GM19452 (cell line): ENCODE results near the gene TADA1.
A peak's percentile ranks its signal among the peaks of the same experiment; 100 is the strongest.
"Not testable (repeated sequence)": the region's sequence is repeated elsewhere in the genome, so short reads cannot be mapped to it uniquely, and the experiment has no call there.

ENCODE experiments used
- ATAC-seq: cut with Tn5 transposase; IDR thresholded peaks from one replicate; pipeline ENCODE4 v1.9.1; 2021; ENCODE audit not compliant: unreplicated experiment

The TADA1 gene

GRCh38 chr1:166895766-166896165 is 19.7 kb upstream of the TADA1 start:
- no peak for ATAC-seq

- no peak for ATAC-seq
Observed at GRCh38 chr1:166889776-166890175, 13.7 kb upstream of the TADA1 start.

DNA sequence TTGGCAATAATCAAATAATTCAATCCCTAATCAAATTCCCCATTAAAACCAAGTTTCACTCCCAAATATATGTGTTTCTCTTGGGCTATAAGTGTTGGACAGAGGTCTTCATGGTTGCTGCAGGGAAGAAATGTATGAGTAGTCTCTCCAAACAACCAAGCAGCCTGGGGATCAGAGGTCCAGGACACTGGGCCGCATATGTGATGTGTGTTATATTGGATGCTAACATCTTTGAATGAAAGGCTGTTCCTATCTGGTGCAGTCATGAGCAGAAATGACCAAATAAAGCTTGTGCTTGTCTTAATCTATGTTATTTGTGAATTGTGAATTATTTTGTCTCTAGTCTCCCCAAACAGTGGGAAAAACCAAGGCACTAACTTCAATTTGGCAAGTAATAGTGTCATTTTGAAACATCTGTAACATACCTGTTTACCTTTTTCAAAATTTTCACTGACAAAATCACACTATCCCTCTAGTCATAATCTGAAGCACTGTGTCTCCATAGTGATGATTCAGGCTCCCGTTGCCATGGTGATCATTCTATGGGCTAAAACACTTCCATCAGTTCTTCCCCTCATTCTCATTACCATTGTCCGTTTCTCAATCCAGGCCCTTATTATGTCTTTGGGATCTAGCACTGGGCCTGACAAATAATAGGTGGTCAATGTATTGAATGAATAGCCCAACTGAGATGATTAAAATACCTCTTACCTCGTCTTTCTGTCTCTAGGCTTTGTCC is 12.5 kb upstream of the TADA1 start:
- no peak for ATAC-seq

DNA sequence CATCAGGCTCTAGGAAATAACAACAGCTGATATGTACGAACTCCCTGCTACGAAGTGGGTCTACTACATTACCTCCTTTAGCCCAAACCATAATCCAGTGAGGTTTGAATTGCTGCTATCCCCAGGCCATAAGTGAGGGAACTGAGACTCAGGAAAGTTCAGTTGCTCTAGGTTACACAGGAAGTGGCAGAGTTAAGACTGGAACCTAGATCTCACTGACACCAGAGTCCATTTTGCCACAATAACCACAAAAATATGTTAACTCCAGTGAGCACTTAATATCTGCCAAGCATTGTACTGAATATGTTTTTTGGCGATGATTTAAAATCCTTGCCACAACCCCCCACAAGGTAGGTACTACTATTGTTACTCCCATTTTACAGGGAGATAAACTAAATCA is 8.9 kb upstream of the TADA1 start:
- no peak for ATAC-seq

DNA sequence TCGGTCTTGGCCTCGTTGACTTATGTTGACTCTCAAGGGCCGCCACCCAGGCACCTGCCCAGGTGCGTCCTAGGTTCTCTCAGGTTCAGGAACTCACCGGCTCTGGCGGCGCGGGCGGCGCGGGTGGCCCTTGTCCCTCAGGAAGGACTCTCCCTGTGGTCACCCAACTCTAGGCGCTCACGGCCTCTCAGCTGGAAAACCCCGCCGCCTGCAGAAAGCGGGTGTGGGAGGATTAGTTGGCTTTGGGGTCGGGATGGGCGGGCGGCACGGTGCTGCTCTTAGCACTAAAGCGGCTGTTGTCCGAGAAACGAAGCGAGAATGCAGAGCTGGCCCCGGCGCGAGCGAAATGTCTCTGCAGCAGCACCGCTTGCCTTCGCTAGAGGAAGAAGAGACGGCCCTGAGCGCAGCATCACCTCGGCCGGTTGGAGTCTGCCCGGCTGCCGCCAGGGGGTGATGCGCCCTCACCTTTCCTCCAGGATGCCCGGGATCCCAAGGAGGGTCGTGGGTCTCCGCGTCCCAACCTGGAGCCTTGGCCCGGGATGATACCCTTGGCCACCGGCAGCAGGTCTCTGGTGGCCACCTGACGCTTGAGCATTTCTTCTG is 8.1 kb upstream of the TADA1 start:
- peak; percentile 52 for ATAC-seq

- ATAC-seq = no peak
Observed at GRCh38 chr1:166882893-166883292, 6.8 kb upstream of the TADA1 start.

DNA sequence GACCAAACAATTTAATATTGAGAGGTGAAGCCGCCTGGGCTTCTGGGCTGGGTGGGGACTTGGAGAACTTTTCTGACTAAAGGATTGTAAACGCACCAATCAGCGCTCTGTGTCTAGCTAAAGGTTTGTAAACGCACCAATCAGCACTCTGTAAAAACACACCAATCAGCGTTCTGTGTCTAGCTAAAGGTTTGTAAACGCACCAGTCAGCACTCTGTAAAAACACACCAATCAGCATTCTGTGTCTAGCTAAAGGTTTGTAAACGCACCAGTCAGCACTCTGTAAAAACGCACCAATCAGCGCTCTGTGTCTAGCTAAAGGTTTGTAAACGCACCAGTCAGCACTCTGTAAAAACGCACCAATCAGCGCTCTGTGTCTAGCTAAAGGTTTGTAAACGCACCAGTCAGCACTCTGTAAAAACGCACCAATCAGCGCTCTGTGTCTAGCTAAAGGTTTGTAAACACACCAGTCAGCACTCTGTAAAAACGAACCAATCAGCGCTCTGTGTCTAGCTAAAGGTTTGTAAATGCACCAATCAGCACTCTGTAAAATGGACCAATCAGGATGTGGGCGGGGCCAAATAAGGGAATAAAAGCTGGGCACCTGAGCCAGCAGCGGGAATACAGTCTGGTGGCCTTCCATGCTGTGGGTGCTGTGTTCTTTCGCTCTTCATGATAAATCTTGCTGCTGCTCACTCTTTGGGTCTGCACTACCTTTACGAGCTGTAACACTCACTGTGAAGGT is 2.3 kb upstream of the TADA1 start:
- ATAC-seq = not testable (repeated sequence)

DNA sequence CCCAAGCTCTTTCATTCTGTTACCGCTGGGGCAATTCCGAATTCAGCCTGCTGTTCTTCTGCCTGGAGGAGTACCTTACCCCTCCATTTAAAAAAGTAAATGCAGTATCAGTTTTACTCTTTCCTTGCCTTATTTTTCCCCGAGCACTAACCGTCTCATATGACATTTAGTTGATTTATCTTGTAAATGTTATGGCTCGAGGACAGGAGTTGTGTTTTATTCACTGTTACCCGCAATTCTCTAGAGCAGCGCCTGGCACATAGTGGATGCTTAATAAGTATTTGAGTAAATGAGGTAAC is 425 bp upstream of the TADA1 start:
- peak; percentile 0 for ATAC-seq

GRCh38 chr1:166875302-166875733 is 746 bp downstream of the TADA1 start:
- no peak for ATAC-seq

GRCh38 chr1:166874464-166874863 is 1.6 kb downstream of the TADA1 start:
- no peak for ATAC-seq

DNA sequence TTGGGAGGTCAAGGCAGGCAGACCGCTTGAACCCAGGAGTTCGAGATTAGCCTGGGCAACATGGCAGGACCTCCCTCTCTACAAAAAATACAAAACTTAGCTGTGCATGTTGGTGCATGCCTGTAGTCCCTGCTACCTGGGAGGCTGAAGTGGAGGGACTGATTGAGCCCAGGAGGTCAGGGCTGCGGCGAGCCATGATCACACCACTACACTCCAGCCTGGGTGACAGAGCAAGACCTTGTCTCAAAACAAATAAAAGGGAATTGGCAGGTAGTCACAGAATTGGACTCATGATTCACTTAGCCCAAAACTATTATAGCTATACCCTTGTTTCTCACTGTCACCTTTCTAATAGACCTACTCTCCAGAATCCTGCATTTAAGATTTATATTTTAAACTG is 5.5 kb downstream of the TADA1 start:
- no peak for ATAC-seq

DNA sequence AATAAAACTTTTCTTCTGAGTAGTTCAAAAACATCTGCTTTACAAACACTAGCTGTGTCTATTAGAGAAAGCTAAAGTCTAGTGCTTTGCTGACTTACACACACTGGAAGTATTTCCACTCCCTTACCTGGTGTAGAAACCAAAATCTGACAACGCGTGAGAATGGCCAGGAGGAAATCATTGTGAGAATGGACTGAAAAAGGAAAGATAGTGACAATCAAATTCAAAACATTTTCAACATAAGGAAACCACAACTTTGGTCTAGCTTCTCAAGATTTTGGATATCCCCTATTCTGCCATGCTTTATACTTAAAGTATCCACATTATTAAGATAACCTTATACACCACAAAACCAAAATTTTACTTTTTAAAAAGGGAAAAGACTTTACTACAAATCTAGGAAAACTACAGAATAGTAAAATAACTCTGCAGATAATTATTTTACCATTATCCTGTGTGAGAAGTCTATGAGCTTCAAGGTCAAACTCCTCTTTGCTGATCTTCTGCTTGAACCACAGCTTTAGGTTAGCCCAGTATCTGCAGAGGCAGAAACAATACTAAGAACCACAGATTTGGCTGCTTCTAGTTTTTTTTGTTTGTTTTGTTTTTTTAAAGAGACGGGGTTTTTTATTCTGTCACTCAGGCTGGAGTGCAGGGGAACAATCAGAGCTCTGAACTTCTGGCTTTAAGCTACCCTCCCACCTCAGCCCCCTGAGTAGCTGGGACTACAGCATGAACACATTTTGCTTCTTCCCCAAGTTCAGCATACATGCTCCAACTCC is 6.6 kb downstream of the TADA1 start:
- ATAC-seq = peak; percentile 47

DNA sequence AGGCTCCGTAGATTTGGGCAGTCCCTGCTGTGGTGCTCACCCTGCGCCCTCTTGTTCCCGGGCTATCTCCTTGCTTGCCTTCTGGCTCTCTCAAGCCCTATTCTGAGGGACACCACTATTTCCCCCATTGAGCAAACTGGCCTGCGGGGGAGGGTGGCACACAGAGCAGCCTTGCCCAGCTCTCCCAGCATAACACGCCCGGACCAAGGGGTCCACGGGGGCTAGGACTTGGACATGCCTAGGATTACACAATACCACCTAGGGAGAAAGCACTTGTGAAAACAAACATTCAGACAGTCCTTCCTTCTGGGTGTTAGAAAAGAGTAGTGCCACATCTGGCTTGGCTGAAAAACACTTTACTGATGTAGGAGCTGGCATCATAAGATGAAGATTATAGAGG is 7.4 kb downstream of the TADA1 start:
- ATAC-seq = no peak

GRCh38 chr1:166865926-166866325 is 10.1 kb downstream of the TADA1 start:
- ATAC-seq = no peak

DNA sequence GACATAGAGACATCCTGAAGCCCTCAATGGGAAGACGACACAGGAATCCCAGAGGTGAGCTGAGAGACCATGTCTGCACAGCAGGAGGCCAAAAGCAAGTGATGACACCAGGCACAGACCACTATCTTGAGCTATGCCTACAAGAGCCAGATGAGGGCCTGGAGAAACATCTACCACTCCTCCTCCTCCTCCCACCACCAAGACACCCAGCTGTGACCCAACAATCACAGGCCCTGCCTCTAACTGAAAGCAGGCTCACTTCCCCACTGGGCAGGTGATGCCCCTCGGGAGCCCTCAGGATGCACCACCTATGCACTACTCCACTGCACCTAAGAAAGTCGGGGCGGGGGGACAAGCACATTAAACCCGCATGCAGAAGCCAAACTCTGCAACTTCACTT is 16.5 kb downstream of the TADA1 start:
- ATAC-seq = no peak

DNA sequence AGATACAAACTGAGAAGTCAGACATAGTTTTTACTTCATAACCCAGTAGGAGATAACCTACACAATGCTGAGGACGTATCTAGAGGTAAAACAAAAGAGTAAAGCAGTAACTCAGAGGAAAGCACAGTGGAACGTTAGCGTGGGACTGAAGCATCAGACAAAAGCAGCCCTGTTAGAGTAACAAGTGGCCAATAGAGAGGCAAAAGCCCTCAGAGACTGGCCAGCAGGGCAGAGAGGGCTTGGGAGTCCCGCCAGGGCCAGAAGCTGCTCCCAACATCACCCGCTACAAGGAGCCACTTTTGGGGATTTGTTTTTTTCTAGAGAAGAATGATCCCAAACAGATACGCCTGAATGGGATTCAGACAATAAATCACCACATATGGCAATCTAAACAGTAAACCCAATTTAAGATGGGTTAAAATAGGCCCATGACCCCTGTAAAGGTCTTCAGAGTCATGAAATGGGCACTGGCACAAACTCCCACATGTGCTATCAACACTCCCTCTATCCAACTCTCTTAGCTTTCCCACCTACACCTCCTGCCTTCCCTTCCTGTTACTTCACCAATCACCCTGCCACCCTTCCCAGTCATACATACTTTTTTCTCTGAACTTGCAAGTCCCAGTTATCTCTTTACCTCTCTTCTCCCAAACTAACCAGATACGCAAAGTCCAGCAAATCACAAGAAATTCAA is 17.2 kb downstream of the TADA1 start:
- no peak for ATAC-seq

- no peak for ATAC-seq
Observed at GRCh38 chr1:166857995-166858394, 18.1 kb downstream of the TADA1 start.

GRCh38 chr1:166855558-166855957 is 20.5 kb downstream of the TADA1 start:
- ATAC-seq = no peak

- no peak for ATAC-seq
Observed at GRCh38 chr1:166852918-166853317, 23.1 kb downstream of the TADA1 start.

GRCh38 chr1:166849135-166849534 is 26.9 kb downstream of the TADA1 start:
- ATAC-seq = no peak

- no peak for ATAC-seq
Observed at GRCh38 chr1:166848193-166848592, 27.9 kb downstream of the TADA1 start.
